Measurements from ENCODE around the gene AQP1. TPM values are rescaled to one million over a fixed set of nuclear protein-coding genes. Genes with fewer than 3 reads are reported as not detected.

Gene AQP1
- total RNA-seq, 4 donors from 2014 or later: 12.4 to 86.5 (median 71.5) TPM

DNA sequence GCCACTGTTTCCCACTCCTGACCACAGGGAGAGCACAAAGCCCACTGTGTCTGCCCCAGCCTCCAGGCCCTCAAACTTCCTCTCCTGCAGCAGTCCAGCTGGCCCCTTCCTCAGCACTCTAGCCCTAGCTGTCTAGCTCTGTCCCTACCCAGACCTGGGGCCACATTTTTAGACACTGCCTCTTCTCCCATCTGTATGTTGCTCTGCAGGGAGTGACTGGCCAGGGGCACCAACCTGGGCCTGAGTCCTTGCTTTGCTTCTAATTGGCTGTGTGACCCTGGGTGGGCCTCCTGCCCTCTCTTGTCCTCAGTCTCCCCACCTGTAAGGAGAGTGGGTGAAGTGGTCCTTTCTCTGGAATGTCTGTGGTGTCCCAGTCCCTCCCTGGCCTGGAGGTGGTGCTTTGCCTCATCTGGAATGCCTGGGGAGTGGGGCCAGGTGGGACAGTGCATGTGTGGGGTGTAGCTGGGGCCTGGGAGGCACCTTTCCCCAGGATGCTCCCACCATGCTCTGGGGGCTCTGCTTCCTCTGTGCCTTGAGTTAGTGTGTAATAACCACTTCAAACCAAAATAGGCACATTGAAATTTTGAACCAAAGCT, 25.1 kb downstream of the AQP1 start:
- Histone ChIP-seq H3K36me3 (no peaks in the 10 kb centered on the region), H3K4me1 (peaks cover 0 to 18% (median 4%) of the 10 kb centered on the region in 4 donors), H3K27ac (peak overlapping the region in 3 of 4 donors; percentile 28 to 71 (median 39)), H3K9me3 (no peaks in the 10 kb centered on the region), H3K4me3 (no peak overlapping the region), H3K27me3 (no peaks in the 10 kb centered on the region)
- no peak for DNase-seq
- TF ChIP-seq, protein P1, sequence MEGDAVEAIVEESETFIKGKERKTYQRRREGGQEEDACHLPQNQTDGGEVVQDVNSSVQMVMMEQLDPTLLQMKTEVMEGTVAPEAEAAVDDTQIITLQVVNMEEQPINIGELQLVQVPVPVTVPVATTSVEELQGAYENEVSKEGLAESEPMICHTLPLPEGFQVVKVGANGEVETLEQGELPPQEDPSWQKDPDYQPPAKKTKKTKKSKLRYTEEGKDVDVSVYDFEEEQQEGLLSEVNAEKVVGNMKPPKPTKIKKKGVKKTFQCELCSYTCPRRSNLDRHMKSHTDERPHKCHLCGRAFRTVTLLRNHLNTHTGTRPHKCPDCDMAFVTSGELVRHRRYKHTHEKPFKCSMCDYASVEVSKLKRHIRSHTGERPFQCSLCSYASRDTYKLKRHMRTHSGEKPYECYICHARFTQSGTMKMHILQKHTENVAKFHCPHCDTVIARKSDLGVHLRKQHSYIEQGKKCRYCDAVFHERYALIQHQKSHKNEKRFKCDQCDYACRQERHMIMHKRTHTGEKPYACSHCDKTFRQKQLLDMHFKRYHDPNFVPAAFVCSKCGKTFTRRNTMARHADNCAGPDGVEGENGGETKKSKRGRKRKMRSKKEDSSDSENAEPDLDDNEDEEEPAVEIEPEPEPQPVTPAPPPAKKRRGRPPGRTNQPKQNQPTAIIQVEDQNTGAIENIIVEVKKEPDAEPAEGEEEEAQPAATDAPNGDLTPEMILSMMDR (IDR thresholded peaks at IDR 0.05): no peak
- no peak for TF ChIP-seq POLR2A (IDR thresholded peaks at IDR 0.05)

DNA sequence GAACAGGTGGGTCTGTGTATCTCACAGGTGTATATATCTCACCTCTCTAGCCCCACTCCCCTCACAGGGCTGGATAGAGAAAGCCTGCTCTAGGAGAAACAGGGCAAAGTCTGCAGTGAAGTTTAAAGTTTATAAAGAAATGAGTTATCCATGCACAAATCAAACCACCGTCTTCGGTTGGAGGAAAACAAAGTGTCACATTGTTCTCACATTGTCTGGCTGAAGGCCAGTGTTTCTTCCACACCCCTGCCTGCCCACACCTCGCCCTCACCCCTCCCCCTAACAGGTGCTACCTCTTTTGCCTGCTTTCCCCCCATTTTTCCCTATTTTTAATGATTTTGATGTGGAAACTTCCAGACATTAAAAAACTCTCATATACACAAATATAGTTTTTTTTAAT, 25.8 kb downstream of the AQP1 start:
- peak overlapping the region in 3 of 4 donors; percentile 28 to 71 (median 47) for H3K27ac ChIP-seq
- TF ChIP-seq, protein P1 (IDR thresholded peaks at IDR 0.05): no peak
- no peak for TF ChIP-seq POLR2A (IDR thresholded peaks at IDR 0.05)
- H3K4me3 ChIP-seq: no peak overlapping the region
- H3K36me3 ChIP-seq: no peaks in the 10 kb centered on the region
- no peaks in the 10 kb centered on the region for H3K9me3 ChIP-seq
- peak in 1 of 3 donors; percentile 56 for DNase-seq
- peaks cover 0 to 18% (median 4%) of the 10 kb centered on the region in 4 donors for H3K4me1 ChIP-seq
- no peaks in the 10 kb centered on the region for H3K27me3 ChIP-seq

DNA sequence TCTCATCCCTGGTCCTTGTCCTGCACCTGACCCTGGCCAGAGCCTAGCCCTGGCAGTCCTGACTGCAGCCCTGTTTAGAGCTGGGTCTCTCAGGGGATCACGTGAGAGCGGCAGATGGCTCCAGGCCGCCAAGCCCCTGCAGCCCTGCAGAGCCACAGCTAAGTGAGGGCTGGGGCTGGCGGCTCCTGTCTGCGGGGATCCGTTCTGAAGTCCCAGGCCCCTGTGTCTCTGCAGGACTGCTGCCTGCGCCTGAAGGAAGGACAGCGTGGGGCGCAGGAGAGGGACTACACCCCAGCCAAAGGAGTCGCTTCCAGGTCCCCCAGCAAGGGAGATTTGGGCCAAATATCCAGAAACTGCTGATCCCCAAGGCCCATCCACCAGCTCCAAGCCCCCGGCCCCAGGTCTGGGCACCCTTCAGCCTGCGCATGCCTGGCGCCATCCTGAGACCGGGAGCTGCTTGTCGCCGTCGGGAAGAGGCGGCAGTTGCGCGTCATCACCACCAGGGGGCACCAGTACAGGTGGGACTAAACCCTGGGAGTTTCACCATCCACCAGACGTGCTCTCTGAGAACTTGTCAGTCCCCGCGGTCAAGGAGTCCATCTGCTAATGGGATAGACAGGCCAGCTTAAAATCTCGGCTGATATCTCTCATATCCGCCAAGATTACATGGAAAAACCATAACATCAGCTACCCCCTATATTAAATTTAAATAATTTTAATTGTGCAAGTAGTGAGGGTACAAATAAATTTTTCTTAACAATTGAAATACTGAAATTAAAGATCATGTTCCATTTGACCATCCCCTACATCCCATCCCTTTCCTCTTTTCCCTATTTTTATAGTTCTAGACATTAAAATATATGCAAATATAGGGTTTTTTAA, 27.0 kb downstream of the AQP1 start:
- peak overlapping the region in 1 of 4 donors; percentile 47 for H3K27ac ChIP-seq
- DNase-seq: peak; percentile 40 to 93 (median 90)
- no peaks in the 10 kb centered on the region for H3K36me3 ChIP-seq
- peak overlapping the region in 2 of 4 donors; percentile 12 to 15 for H3K4me3 ChIP-seq
- H3K4me1 ChIP-seq: peaks cover 0 to 18% (median 4%) of the 10 kb centered on the region in 4 donors
- no peaks in the 10 kb centered on the region for H3K27me3 ChIP-seq
- H3K9me3 ChIP-seq: no peaks in the 10 kb centered on the region
- TF ChIP-seq, protein P1 (IDR thresholded peaks at IDR 0.05): peak; percentile 52 to 94 (median 90)
- TF ChIP-seq POLR2A (IDR thresholded peaks at IDR 0.05): no peak

DNA sequence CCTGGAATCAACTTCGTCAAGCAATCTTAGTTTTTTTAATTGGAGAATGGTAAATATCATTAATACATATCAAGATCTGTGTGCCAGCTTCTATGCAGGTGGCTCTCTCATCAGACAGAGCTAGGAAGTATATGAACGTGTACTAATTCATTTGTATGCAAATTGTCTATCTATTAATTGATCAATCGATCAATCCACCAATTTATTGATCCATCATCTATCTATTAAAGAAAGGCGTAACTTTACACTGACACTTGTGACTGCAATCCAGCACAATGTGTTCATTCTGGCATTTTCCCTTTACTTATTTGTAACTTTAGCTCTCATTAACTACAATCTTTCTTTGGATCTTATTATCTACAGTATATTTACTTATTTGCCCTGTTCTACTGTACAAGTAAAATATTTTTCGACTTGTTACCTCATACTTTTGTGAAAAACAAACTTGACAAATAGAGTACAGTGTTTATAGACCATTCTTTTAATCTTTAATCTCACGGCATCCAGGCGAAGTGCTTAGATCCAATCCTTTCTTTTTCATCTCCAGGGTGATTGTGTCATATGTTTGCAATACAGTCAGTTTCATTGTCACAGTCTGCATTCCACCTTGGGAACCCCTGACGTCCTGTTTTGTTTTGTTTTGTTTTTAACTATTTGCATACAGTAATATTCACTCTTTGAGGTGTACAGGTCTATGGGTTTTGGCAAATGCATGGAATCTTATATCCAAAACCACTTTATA, 30.1 kb downstream of the AQP1 start:
- Histone ChIP-seq H3K27ac (peak overlapping the region in 1 of 4 donors; percentile 18), H3K36me3 (no peaks in the 10 kb centered on the region), H3K4me1 (peaks cover 0 to 16% (median 4%) of the 10 kb centered on the region in 4 donors), H3K9me3 (no peaks in the 10 kb centered on the region), H3K4me3 (no peak overlapping the region), H3K27me3 (no peaks in the 10 kb centered on the region)
- no peak for TF ChIP-seq POLR2A (IDR thresholded peaks at IDR 0.05)
- TF ChIP-seq, protein P1 (IDR thresholded peaks at IDR 0.05): no peak
- no peak for DNase-seq

DNA sequence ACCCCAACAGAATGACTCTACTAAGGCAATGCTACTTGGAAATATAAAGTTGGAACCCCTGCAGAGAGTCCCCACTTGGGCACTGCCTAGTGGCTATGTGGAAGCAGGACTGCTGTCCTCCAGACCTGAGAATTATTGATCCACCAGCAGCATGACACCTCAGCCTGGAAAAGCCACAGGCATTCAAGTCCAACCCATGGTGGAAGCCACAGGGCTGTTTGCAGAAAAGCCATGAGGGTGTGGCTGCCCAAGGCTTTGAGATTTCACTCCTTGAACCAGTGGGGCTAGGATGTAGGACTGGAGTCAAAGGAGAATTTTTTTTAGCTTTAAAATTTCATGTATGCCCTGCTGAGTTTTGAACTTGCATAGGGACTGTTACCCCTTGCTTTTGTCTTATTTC, 38.5 kb downstream of the AQP1 start:
- H3K4me1 ChIP-seq: no peaks in the 10 kb centered on the region
- H3K4me3 ChIP-seq: no peak overlapping the region
- no peak for DNase-seq
- TF ChIP-seq, protein P1 (IDR thresholded peaks at IDR 0.05): no peak
- TF ChIP-seq POLR2A (IDR thresholded peaks at IDR 0.05): no peak
- no peaks in the 10 kb centered on the region for H3K36me3 ChIP-seq
- no peaks in the 10 kb centered on the region for H3K27me3 ChIP-seq
- H3K9me3 ChIP-seq: no peaks in the 10 kb centered on the region
- H3K27ac ChIP-seq: no peak overlapping the region
